Activated naive CD4-positive, alpha-beta T cell treated with anti-CD3 and anti-CD28 coated beads, Interleukin-2, amount 50 U/mL, for 72 hours (primary cell): ENCODE data around the gene PRDX1. TPM values are rescaled to one million over a fixed set of nuclear protein-coding genes. Genes with fewer than 3 reads are reported as not detected.

Experiments used
- total RNA-seq, 2 donors: library from RNA; stranded (reverse); gene quantifications; one replicate each; pipeline ENCODE4 v1.2.3, GENCODE V29; 2022

Gene PRDX1
- total RNA-seq, 2 donors from 2014 or later = 577 to 596 TPM

Other genes starting within 250 kb of the PRDX1 start
- 10 to 100 TPM in 1 of 2 donors, 1 to 10 TPM in 1; 6.1 to 19.8 TPM for gene HPDL, start 195.0 kb downstream of the PRDX1 start, total RNA-seq
- 10 to 100 TPM; 30.2 to 34.0 TPM for gene TOE1, start 181.7 kb downstream of the PRDX1 start, total RNA-seq
- 10 to 100 TPM; 32.0 to 40.1 TPM for gene MUTYH, start 181.4 kb downstream of the PRDX1 start, total RNA-seq
- 10 to 100 TPM in 1 of 2 donors, 1 to 10 TPM in 1; 4.5 to 12.9 TPM for gene TESK2, start 30.7 kb downstream of the PRDX1 start, total RNA-seq
- gene CCDC163, start 21.8 kb downstream of the PRDX1 start, total RNA-seq = 1 to 10 TPM; 2.6 to 4.9 TPM
- 1 to 10 TPM; 2.0 to 6.4 TPM for gene MMACHC, start 21.6 kb downstream of the PRDX1 start, total RNA-seq
- gene AKR1A1, start 28.9 kb upstream of the PRDX1 start, total RNA-seq = 100 to 1,000 TPM; 153 to 177 TPM
- gene NASP, start 62.2 kb upstream of the PRDX1 start, total RNA-seq = 100 to 1,000 TPM; 178 to 319 TPM
- gene CCDC17, start 102.2 kb upstream of the PRDX1 start, total RNA-seq = 1 to 10 TPM; 2.6 to 3.6 TPM
- gene GPBP1L1, start 164.6 kb upstream of the PRDX1 start, total RNA-seq = 100 to 1,000 TPM; 102 to 145 TPM
- gene TMEM69, start 166.3 kb upstream of the PRDX1 start, total RNA-seq = 10 to 100 TPM; 26.2 to 38.9 TPM
- 10 to 100 TPM; 13.8 to 16.3 TPM for gene IPP, start 228.8 kb upstream of the PRDX1 start, total RNA-seq